ENCODE measurements around the gene INSYN2B.

DNA sequence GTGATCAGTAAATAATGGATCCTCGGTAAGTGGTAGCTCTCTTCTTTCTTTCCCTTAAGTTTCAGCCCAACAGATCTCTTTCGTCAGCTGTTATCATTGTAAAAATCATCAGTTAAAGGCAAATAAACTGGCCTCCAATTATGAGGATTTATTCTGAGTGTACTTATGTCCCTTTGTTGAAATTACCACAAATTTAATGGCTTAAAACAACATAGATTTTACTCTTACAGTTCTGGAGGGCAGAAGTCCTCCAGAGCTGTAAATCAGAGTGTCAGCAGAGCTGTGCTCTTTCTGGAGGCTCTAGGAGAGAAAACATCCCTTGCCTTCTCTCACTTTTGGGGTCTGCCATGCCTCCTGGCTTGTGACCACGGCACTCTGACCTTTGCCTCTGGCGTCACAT, 104.6 kb downstream of the INSYN2B start:
- no peak for TF ChIP-seq EZH2 (IDR thresholded peaks at IDR 0.05; ENCODE audit: borderline replicate concordance, low read length)
- TF ChIP-seq, protein P1, sequence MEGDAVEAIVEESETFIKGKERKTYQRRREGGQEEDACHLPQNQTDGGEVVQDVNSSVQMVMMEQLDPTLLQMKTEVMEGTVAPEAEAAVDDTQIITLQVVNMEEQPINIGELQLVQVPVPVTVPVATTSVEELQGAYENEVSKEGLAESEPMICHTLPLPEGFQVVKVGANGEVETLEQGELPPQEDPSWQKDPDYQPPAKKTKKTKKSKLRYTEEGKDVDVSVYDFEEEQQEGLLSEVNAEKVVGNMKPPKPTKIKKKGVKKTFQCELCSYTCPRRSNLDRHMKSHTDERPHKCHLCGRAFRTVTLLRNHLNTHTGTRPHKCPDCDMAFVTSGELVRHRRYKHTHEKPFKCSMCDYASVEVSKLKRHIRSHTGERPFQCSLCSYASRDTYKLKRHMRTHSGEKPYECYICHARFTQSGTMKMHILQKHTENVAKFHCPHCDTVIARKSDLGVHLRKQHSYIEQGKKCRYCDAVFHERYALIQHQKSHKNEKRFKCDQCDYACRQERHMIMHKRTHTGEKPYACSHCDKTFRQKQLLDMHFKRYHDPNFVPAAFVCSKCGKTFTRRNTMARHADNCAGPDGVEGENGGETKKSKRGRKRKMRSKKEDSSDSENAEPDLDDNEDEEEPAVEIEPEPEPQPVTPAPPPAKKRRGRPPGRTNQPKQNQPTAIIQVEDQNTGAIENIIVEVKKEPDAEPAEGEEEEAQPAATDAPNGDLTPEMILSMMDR (IDR thresholded peaks at IDR 0.05; ENCODE audit: low read length) = no peak

All from OCI-LY1 (cell line).